Ishikawa (cell line): ENCODE results near the gene PXT1.

Experiments used
- CEBPB ChIP-seq: IDR thresholded peaks from 2 replicates; pipeline ENCODE4 v1.6.1; 2012
- CREB1 ChIP-seq: IDR thresholded peaks from 2 replicates; pipeline ENCODE4 v1.6.1; 2012; ENCODE audit warnings: low read depth
- EGR1 ChIP-seq: IDR thresholded peaks from 2 replicates; pipeline ENCODE4 v1.6.1; 2012
- EP300 ChIP-seq: IDR thresholded peaks from 2 replicates; pipeline ENCODE4 v1.6.1; 2012; ENCODE audit warnings: borderline replicate concordance
- FOXM1 ChIP-seq: IDR thresholded peaks from 2 replicates; pipeline ENCODE4 v1.6.1; 2012; ENCODE audit warnings: low read depth, borderline replicate concordance
- MAX ChIP-seq: IDR thresholded peaks from 2 replicates; pipeline ENCODE4 v1.6.1; 2012
- NFIC ChIP-seq: IDR thresholded peaks from 2 replicates; pipeline ENCODE4 v1.6.1; 2012
- RAD21 ChIP-seq: IDR thresholded peaks from 2 replicates; pipeline ENCODE4 v1.6.1; 2012; ENCODE audit warnings: low read depth
- REST ChIP-seq: IDR thresholded peaks from 2 replicates; pipeline ENCODE4 v1.6.1; 2012; ENCODE audit warnings: low read depth, mild to moderate bottlenecking
- TAF1 ChIP-seq: IDR thresholded peaks from 2 replicates; pipeline ENCODE4 v1.6.1; 2012; ENCODE audit warnings: low read depth, mild to moderate bottlenecking
- TCF12 ChIP-seq: IDR thresholded peaks from 2 replicates; pipeline ENCODE4 v1.6.1; 2012; ENCODE audit warnings: low read depth
- TEAD4 ChIP-seq: IDR thresholded peaks from 2 replicates; pipeline ENCODE4 v1.6.1; 2012
- USF1 ChIP-seq: IDR thresholded peaks from 2 replicates; pipeline ENCODE4 v1.6.1; 2012
- YY1 ChIP-seq: IDR thresholded peaks from 2 replicates; pipeline ENCODE4 v1.6.1; 2012; ENCODE audit warnings: low read depth
- ZBTB7A ChIP-seq: IDR thresholded peaks from 2 replicates; pipeline ENCODE4 v1.6.1; 2012; ENCODE audit warnings: low read depth

Gene PXT1

GRCh38 chr6:36432151-36432671, 10.4 kb downstream of the PXT1 start:
- no peak for TF ChIP-seq FOXM1
- TF ChIP-seq CEBPB, result no peak
- no peak for TF ChIP-seq TCF12
- no peak for TF ChIP-seq MAX
- no peak for TF ChIP-seq USF1
- no peak for TF ChIP-seq ZBTB7A
- no peak for TF ChIP-seq EP300
- TF ChIP-seq EGR1, result no peak
- TF ChIP-seq REST, result no peak
- no peak for TF ChIP-seq CREB1

GRCh38 chr6:36431197-36431596, 11.5 kb downstream of the PXT1 start:
- TF ChIP-seq YY1 (no peak), CREB1 (no peak), USF1 (no peak), TEAD4 (no peak), ZBTB7A (no peak)

GRCh38 chr6:36430351-36430750, 12.3 kb downstream of the PXT1 start:
- TF ChIP-seq REST (no peak), CEBPB (no peak), FOXM1 (no peak), TAF1 (no peak), ZBTB7A (no peak), RAD21 (no peak), EP300 (no peak), YY1 (no peak), EGR1 (no peak), USF1 (no peak), TEAD4 (no peak), TCF12 (no peak), CREB1 (no peak), NFIC (no peak), MAX (no peak)

- peak; percentile 37 for TF ChIP-seq RAD21
- no peak for TF ChIP-seq REST
These were observed 13.7 kb downstream of the PXT1 start for GRCh38 chr6:36428911-36429310.

- TF ChIP-seq TEAD4, result no peak
- TF ChIP-seq ZBTB7A, result no peak
- no peak for TF ChIP-seq YY1
- no peak for TF ChIP-seq MAX
- TF ChIP-seq USF1, result no peak
- no peak for TF ChIP-seq CREB1
- no peak for TF ChIP-seq REST
- no peak for TF ChIP-seq EP300
- TF ChIP-seq NFIC, result no peak
- TF ChIP-seq TCF12, result no peak
- no peak for TF ChIP-seq TAF1
- no peak for TF ChIP-seq EGR1
- TF ChIP-seq CEBPB, result no peak
- TF ChIP-seq FOXM1, result no peak
- no peak for TF ChIP-seq RAD21
These were observed 16.0 kb downstream of the PXT1 start for GRCh38 chr6:36426622-36427021.
